ENCODE data around the gene DUSP16.

DNA sequence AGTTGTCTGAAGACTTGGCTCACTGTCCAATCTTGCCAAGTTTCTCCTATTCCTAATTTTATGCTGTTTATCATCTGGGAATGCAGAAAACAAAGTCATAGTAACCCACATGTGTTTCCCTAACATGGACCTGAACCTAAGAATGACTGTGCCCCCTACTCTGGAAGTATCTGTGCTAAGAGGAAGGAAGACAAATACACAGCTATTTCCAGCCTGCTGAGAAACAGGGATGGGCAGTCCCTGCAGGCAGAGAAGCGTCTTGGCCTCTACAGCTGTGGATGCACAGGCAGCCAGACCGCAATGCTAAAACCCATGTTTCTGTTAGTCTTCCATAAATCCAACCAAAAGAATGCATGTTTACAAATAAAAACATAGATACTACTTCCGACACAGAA, 56.2 kb downstream of the DUSP16 start:
- TF ChIP-seq, protein P1, sequence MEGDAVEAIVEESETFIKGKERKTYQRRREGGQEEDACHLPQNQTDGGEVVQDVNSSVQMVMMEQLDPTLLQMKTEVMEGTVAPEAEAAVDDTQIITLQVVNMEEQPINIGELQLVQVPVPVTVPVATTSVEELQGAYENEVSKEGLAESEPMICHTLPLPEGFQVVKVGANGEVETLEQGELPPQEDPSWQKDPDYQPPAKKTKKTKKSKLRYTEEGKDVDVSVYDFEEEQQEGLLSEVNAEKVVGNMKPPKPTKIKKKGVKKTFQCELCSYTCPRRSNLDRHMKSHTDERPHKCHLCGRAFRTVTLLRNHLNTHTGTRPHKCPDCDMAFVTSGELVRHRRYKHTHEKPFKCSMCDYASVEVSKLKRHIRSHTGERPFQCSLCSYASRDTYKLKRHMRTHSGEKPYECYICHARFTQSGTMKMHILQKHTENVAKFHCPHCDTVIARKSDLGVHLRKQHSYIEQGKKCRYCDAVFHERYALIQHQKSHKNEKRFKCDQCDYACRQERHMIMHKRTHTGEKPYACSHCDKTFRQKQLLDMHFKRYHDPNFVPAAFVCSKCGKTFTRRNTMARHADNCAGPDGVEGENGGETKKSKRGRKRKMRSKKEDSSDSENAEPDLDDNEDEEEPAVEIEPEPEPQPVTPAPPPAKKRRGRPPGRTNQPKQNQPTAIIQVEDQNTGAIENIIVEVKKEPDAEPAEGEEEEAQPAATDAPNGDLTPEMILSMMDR (IDR thresholded peaks at IDR 0.05), result no peak
- TF ChIP-seq POLR2A (IDR thresholded peaks at IDR 0.05), result no peak
